Measurements from ENCODE around the gene YPEL1. TPM values are rescaled to one million over a fixed set of nuclear protein-coding genes. Genes with fewer than 3 reads are reported as not detected.
A peak's percentile ranks its signal among the peaks of the same experiment; 100 is the strongest.

Gene YPEL1
- total and polyA plus RNA-seq, 12 donors: 0.84 to 19.4 (median 3.0) TPM

DNA sequence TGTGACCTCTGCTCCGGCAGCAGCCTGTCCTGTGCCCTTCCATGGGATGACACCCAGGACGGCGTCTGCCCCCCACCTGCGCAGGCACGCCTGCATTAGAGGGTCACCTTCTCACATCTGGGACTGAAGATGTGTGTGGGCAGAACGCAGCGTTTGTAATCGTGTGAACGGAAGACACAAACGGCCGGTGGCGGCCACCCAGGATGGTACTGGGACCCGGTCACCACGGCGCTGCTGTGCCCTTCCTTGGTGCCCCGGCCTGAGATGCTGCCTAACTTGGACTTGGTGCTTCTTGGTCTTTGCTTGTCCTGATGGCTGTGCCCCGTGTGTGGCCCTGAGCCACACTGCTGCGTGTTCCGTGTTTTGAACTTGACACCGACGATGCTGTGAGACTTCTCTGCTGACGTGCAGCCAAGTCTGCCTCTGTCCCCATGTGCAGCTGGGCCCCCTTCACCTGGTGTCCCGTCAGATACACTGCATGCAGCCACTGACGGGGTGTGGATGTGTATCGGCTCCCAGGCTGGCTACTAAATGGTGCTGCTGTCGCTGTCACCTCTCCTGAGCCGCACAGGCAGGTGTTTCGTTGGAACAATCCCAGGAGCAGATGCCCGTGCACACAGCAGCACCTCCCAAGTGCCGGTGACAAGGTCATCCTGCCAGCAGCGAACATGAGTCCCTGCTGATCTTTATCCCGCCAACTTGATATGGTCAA lies 21.4 kb downstream of the YPEL1 start:
- intact Hi-C loops (cut with DNase I): loop anchor here (5.0 to 10.0 kb wide), 2 partner anchors 223 to 231 kb away; no protein-coding TSS in a partner anchor
- DNase-seq: no peak
- 86 to 92% (median 88%) methylated on average over 25 to 32 of the region's 32 CpGs for WGBS, 4 donors
- no peaks in the 10 kb centered on the region for H3K36me3 ChIP-seq (replicated peaks in 1 of 2)
- TF ChIP-seq CTCF (IDR thresholded peaks at IDR 0.05) (no peak), POLR2A (IDR thresholded peaks at IDR 0.05) (no peak)
- H3K4me1 ChIP-seq (replicated peaks in 1 of 2): peaks cover 0 to 11% of the 10 kb centered on the region in 2 donors
- no peaks in the 10 kb centered on the region for H3K27me3 ChIP-seq
- no peak overlapping the region for H3K4me3 ChIP-seq
- no peak overlapping the region for H3K27ac ChIP-seq
- no peaks in the 10 kb centered on the region for H3K9me3 ChIP-seq (replicated peaks in 1 of 3)

DNA sequence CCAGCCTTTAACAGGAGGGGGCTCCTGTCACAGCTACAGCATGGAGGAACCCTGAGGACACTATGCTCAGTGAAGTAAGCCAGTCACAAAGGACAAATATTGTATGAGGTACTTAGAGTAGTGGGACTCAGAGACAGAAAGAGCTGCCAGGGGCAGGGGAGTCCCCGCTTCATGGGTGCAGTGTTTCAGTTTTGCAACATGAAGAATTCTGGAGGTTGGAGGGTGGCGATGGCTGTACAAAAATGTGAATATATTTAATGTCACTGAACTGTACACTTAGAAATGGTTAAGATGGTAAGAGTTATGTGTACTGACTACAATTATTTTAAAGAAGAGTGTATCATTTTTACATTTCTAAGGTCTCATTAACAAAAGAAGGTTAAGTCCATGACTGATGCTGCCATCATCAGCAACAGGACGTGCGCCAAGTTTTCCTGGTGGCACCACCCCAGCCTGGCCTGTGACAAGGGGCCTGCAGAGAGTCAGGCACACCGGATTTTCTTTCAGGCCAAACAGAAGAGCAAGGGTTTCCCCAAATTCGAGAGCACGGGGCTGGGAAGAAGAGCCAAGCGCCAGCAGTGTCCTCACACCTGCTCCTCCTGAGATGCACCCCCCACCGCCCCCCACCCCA lies 22.1 kb downstream of the YPEL1 start:
- intact Hi-C loops (cut with DNase I): loop anchor here (5.0 to 10.0 kb wide), 2 partner anchors 224 to 231 kb away; no protein-coding TSS in a partner anchor
- Histone ChIP-seq H3K27me3 (no peaks in the 10 kb centered on the region), H3K36me3 (replicated peaks in 1 of 2) (no peaks in the 10 kb centered on the region), H3K4me1 (replicated peaks in 1 of 2) (peaks cover 0 to 11% of the 10 kb centered on the region in 2 donors), H3K9me3 (replicated peaks in 1 of 3) (no peaks in the 10 kb centered on the region), H3K27ac (peak overlapping the region in 1 of 5 donors; percentile 32), H3K4me3 (peak overlapping the region in 1 of 4 donors; percentile 14)
- DNase-seq: peak in 2 of 7 donors; percentile 32 to 42
- 64 to 78% (median 68%) methylated on average over 8 to 9 of the region's 9 CpGs for WGBS, 4 donors
- no peak for TF ChIP-seq CTCF (IDR thresholded peaks at IDR 0.05)
- TF ChIP-seq POLR2A (IDR thresholded peaks at IDR 0.05): no peak

GRCh38 chr22:21712751-21713427 lies 22.7 kb downstream of the YPEL1 start:
- no peaks in the 10 kb centered on the region for H3K36me3 ChIP-seq (replicated peaks in 1 of 2)
- no peak overlapping the region for H3K27ac ChIP-seq
- peak; percentile 71 to 91 (median 78) for DNase-seq

More at GRCh38 chr22:21712751-21713427, 22.7 kb downstream of the YPEL1 start:
- intact Hi-C loops (cut with DNase I): loop anchor here (5.0 to 10.0 kb wide), 2 partner anchors 224 to 232 kb away; no protein-coding TSS in a partner anchor
- H3K9me3 ChIP-seq (replicated peaks in 1 of 3): no peaks in the 10 kb centered on the region
- no peaks in the 10 kb centered on the region for H3K27me3 ChIP-seq
- TF ChIP-seq CTCF (IDR thresholded peaks at IDR 0.05) (peak; percentile 46 to 96 (median 78)), POLR2A (IDR thresholded peaks at IDR 0.05) (no peak)
- WGBS, 4 donors: 4 to 11% (median 9%) methylated on average over 9 to 14 of the region's 14 CpGs
- peak overlapping the region in 1 of 4 donors; percentile 14 for H3K4me3 ChIP-seq
- H3K4me1 ChIP-seq (replicated peaks in 1 of 2): peaks cover 0 to 15% of the 10 kb centered on the region in 2 donors
